K562 (cell line): Measurements from ENCODE around the gene DYNC2H1. TPM values are rescaled to one million over a fixed set of nuclear protein-coding genes. Genes with fewer than 3 reads are reported as not detected.

Source experiments
- ATAC-seq: fragments of 200-7000 bp; cut with Tn5 transposase; 3 replicates; pipeline ENCODE4 v1.9.1; 2020; ENCODE audit warnings: moderate library complexity
- BruUV-seq: library from RNA; stranded (reverse); fragments of 400-500 nt; replicated peaks from 2 replicates; lab custom pipeline; 2021; lab: Mats Ljungman, UMichigan
- CTCF ChIA-PET: fragments of 300-600 bp; formaldehyde crosslinking; extraction: SDS; loops from one replicate; lab custom pipeline; 2021; ENCODE audit warnings: low intra/inter-chr PET ratio; lab: Yijun Ruan, JAX
- POLR2A ChIA-PET: fragments of 300-600, 350-650 bp; sonication (Branson Sonifier 250); formaldehyde crosslinking; extraction: SDS; loops from one replicate; lab custom pipeline; 2021; ENCODE audit warnings: antibody characterized with exemption, inconsistent platforms; lab: Yijun Ruan, JAX
- DNase-seq, 4 experiments: peaks; one replicate each; pipeline versions ENCODE4 v3.0.0 to v3.0.0-alpha.2; 2011 to 2018; ENCODE audit warnings: low spot score in 3 of 4, mixed read lengths in 3 of 4; ENCODE audit errors: extremely low read depth in 1 of 4
- FAIRE-seq: peaks from 2 replicates; lab custom pipeline; 2011; peaks lifted over from hg19 to GRCh38; lab: Jason Lieb, UNC
- H2AFZ ChIP-seq: 2 replicates; pipeline ENCODE4 v1.6.0; 2011; ENCODE audit warnings: low read depth, low read length, control low read depth, inconsistent platforms
- H3K27ac ChIP-seq: fragments of 200-600 bp; 3 replicates; pipeline ENCODE4 v1.8.0; 2011; ENCODE audit warnings: low read depth, mild to moderate bottlenecking, control low read depth, inconsistent platforms, low read length, moderate library complexity, mixed read lengths; ENCODE audit errors: extremely low read depth
- H3K27me3 ChIP-seq, 2 experiments: fragments of 300-600 bp in 1 of 2; 2 replicates in 1 of 2; 3 replicates in 1 of 2; pipeline versions ENCODE4 v1.6.0 to v1.8.0; 2011; ENCODE audit warnings: inconsistent platforms in 2 of 2, low read length in 2 of 2, mild to moderate bottlenecking in 1 of 2, mixed read lengths in 1 of 2, moderate library complexity in 1 of 2; ENCODE audit not compliant: control insufficient read depth in 2 of 2, insufficient read depth in 2 of 2
- H3K36me3 ChIP-seq: fragments of 300-600 bp; 3 replicates; pipeline ENCODE4 v1.8.0; 2011; ENCODE audit warnings: mild to moderate bottlenecking, low read length, inconsistent platforms; ENCODE audit not compliant: control insufficient read depth, insufficient read depth
- H3K4me1 ChIP-seq, 2 experiments: fragments of 200-600 bp in 1 of 2; replicated peaks in 1 of 2; 2 replicates in 1 of 2; 3 replicates in 1 of 2; pipeline versions ENCODE4 v1.5.1 to v1.8.0; 2011; ENCODE audit warnings: inconsistent platforms in 2 of 2, low read length in 2 of 2, mild to moderate bottlenecking in 1 of 2, mixed read lengths in 1 of 2, moderate library complexity in 1 of 2; ENCODE audit not compliant: control insufficient read depth in 2 of 2, insufficient read depth in 2 of 2
- H3K4me2 ChIP-seq: 2 replicates; pipeline ENCODE4 v1.6.1; 2011; ENCODE audit warnings: low read length, control low read depth, inconsistent platforms, mixed read lengths; ENCODE audit not compliant: insufficient read depth
- H3K4me3 ChIP-seq: fragments of 200-600 bp; sonication (generic), shearing (Covaris generic); 2 replicates; pipeline ENCODE4 v1.5.1; 2016; ENCODE audit warnings: control low read depth, inconsistent platforms
- H3K79me2 ChIP-seq: fragments of 200-600 bp; 3 replicates; pipeline ENCODE4 v1.8.0; 2011; ENCODE audit warnings: low read length, inconsistent platforms; ENCODE audit not compliant: control insufficient read depth, insufficient read depth
- H3K9ac ChIP-seq, 2 experiments: 2 replicates each; pipeline versions ENCODE4 v1.6.0 to v1.6.1; 2011; ENCODE audit warnings: low read depth in 2 of 2, low read length in 2 of 2, control low read depth in 1 of 2, inconsistent platforms in 1 of 2, mild to moderate bottlenecking in 1 of 2, mixed read lengths in 1 of 2; ENCODE audit not compliant: insufficient read depth in 1 of 2
- H3K9me1 ChIP-seq: one replicate; pipeline ENCODE4 v1.6.0; 2011; ENCODE audit warnings: inconsistent platforms, mild to moderate bottlenecking, low read length, moderate library complexity; ENCODE audit not compliant: control insufficient read depth, insufficient read depth
- H3K9me3 ChIP-seq: replicated peaks from 2 replicates; pipeline ENCODE4 v1.5.1; 2011; ENCODE audit warnings: low read depth, low read length, inconsistent platforms; ENCODE audit not compliant: control insufficient read depth, insufficient read depth
- H4K20me1 ChIP-seq: replicated peaks from 2 replicates; pipeline ENCODE4 v1.6.1; 2011; ENCODE audit warnings: low read length, inconsistent platforms, mixed read lengths; ENCODE audit not compliant: control insufficient read depth, insufficient read depth
- ARHGAP35 ChIP-seq: fragments of 450-650 bp; IDR thresholded peaks from 2 replicates; pipeline ENCODE4 v1.6.1; 2018; ENCODE audit not compliant: partially characterized antibody
- ARID2 ChIP-seq: fragments of 450-650 bp; IDR thresholded peaks from 2 replicates; pipeline ENCODE4 v1.6.1; 2017; ENCODE audit warnings: antibody characterized with exemption, mild to moderate bottlenecking
- ETV1 ChIP-seq: fragments of 450-650 bp; conservative IDR thresholded peaks from 2 replicates; pipeline ENCODE4 v1.6.1; 2016; ENCODE audit warnings: missing genetic modification characterization, control low read depth, low read depth, missing compliant biosample characterization
- HCFC1 ChIP-seq: IDR thresholded peaks from 2 replicates; pipeline ENCODE4 v1.6.1; 2012; ENCODE audit warnings: low read depth, low read length, improper control_type of control experiment
- KLF6 ChIP-seq: fragments of 250-450 bp; sonication (Bioruptor Pico); IDR thresholded peaks from 2 replicates; pipeline ENCODE4 v1.4.0; 2020; ENCODE audit warnings: mild to moderate bottlenecking, moderate library complexity, borderline replicate concordance
- MCM7 ChIP-seq, 2 experiments: fragments of 450-650 bp; IDR thresholded peaks; 2 replicates each; pipeline ENCODE4 v1.6.1; 2016 to 2018
- MEIS2 ChIP-seq: fragments of 450-650 bp; IDR thresholded peaks from 2 replicates; pipeline ENCODE4 v1.6.1; 2014; ENCODE audit warnings: mild to moderate bottlenecking; ENCODE audit not compliant: partially characterized antibody
- RFX1 ChIP-seq: fragments of 450-650 bp; IDR thresholded peaks from 2 replicates; pipeline ENCODE4 v1.6.1; 2016; ENCODE audit warnings: mild to moderate bottlenecking, moderate library complexity
- SAFB ChIP-seq: fragments of 200-400 bp; formaldehyde crosslinking; IDR thresholded peaks from 2 replicates; pipeline ENCODE4 v1.6.1; 2017; ENCODE audit warnings: low read depth, low read length, borderline replicate concordance
- TCF7L2 ChIP-seq: fragments of 150-350 bp; IDR thresholded peaks from 2 replicates; pipeline ENCODE4 v1.6.1; 2016; ENCODE audit warnings: low read depth, mild to moderate bottlenecking, low read length, moderate library complexity
- THRB ChIP-seq: fragments of 450-650 bp; formaldehyde crosslinking; conservative IDR thresholded peaks from 2 replicates; pipeline ENCODE4 v1.4.0; 2022; ENCODE audit warnings: mild to moderate bottlenecking, missing genetic modification characterization
- ZBTB49 ChIP-seq: sonication (generic); formaldehyde crosslinking; IDR thresholded peaks from 2 replicates; pipeline ENCODE4 v1.8.0; 2022; ENCODE audit warnings: missing genetic modification reagents, mild to moderate bottlenecking, borderline replicate concordance
- ZNF280A ChIP-seq: fragments of 450-650 bp; IDR thresholded peaks from 2 replicates; pipeline ENCODE4 v1.6.1; 2018; ENCODE audit warnings: mild to moderate bottlenecking, low read depth; ENCODE audit not compliant: partially characterized antibody
- ZNF408 ChIP-seq: fragments of 250-450 bp; sonication (Bioruptor Pico); IDR thresholded peaks from 2 replicates; pipeline ENCODE4 v1.4.0; 2020; ENCODE audit warnings: low read depth, mild to moderate bottlenecking, moderate library complexity
- WGBS: fragments of 100-300 bp; shearing (Covaris generic); methylation state at CpG from one replicate; pipeline ENCODE4 v1.1.6; 2016; ENCODE audit warnings: low coverage, mixed read lengths; ENCODE audit not compliant: insufficient coverage; ENCODE audit errors: missing lambda C conversion rate; 5-methylcytosine and 5-hydroxymethylcytosine counted together
- in situ Hi-C: fragments of 300-500 bp; cut with MboI; formaldehyde crosslinking; loops from 4 replicates; pipeline ENCODE4 v1.15.0; 2018; ENCODE audit warnings: inconsistent platforms, mixed read lengths
- intact Hi-C: fragments of 100-400 bp; cut with micrococcal nuclease; formaldehyde crosslinking; loops from 2 replicates; pipeline ENCODE4 v1.14.2; 2022
- polyA plus RNA-seq, 8 experiments: library from polyadenylated mRNA; depleted of rRNA in 4 of 8; stranded (reverse) in 5 of 8; unstranded in 3 of 8; fragments of >200 nt; fragmentation: Nextera tagmentation in 2 of 8; fragmentation: Illumina TruSeq in 1 of 8; extraction: Ambion mirVana in 2 of 8; extraction: Trizol in 1 of 8; gene quantifications; 2 replicates each; pipeline versions ENCODE4 v1.2.1 to v1.2.3, GENCODE V29; 2011 to 2014; ENCODE audit warnings: inconsistent platforms in 1 of 8, missing spikeins in 1 of 8
- total RNA-seq, 7 experiments: library from RNA; depleted of rRNA in 6 of 7; stranded (reverse); fragments of >200 nt in 6 of 7; fragmentation: Illumina TruSeq in 2 of 7; extraction: Trizol in 2 of 7; gene quantifications; 2 replicates each; pipeline versions ENCODE4 v1.2.1 to v1.2.3, GENCODE V29; 2011 to 2021; ENCODE audit warnings: low replicate concordance in 1 of 7

The DYNC2H1 gene
- total and polyA plus RNA-seq, 9 of the 15 experiments (the other 6 are each of a cell fraction or from before 2014, with no cell fraction given), result 0.08 to 0.64 (median 0.20) TPM

GRCh38 chr11:103222806-103223205 lies 113.6 kb downstream of the DYNC2H1 start:
- CTCF ChIA-PET, result no interaction called here

More at GRCh38 chr11:103222806-103223205, 113.6 kb downstream of the DYNC2H1 start:
- TF ChIP-seq ARHGAP35 (no peak), KLF6 (no peak), MCM7 (IDR thresholded peaks at IDR 0.05) (no peak), TCF7L2 (no peak), THRB (CRISPR knock-in tag) (no peak), MEIS2 (no peak), ARID2 (no peak), SAFB (no peak), RFX1 (no peak), ETV1 (tag) (no peak), ZBTB49 (no peak), HCFC1 (no peak), ZNF280A (no peak), ZNF408 (CRISPR knock-in tag) (no peak)
- no peak overlapping the region for H3K9ac ChIP-seq
- H3K4me3 ChIP-seq, result no peak overlapping the region
- in situ Hi-C loops, result no loop called here
- intact Hi-C loops, result no loop called here
- no peaks in the 10 kb centered on the region for H4K20me1 ChIP-seq
- H3K79me2 ChIP-seq, result no peaks in the 10 kb centered on the region
- H3K27me3 ChIP-seq, result no peaks in the 10 kb centered on the region
- H3K9me3 ChIP-seq, result no peaks in the 10 kb centered on the region
- H2AFZ ChIP-seq, result no peak overlapping the region
- H3K36me3 ChIP-seq, result no peaks in the 10 kb centered on the region
- no peak overlapping the region for H3K4me2 ChIP-seq
- POLR2A ChIA-PET, result no interaction called here
- FAIRE-seq (no peak), DNase-seq (no peak), ATAC-seq (no peak)
- BruUV-seq, result no TSS peak
- 2% methylated on average over 3 of the region's 3 CpGs for WGBS
- no peak overlapping the region for H3K27ac ChIP-seq
- no peaks in the 10 kb centered on the region for H3K4me1 ChIP-seq
- H3K9me1 ChIP-seq, result no peaks in the 10 kb centered on the region
